ENCODE results near the gene SH3PXD2B. TPM values are rescaled to one million over a fixed set of nuclear protein-coding genes. Genes with fewer than 3 reads are reported as not detected.

The SH3PXD2B gene
- total and polyA plus RNA-seq, 2 donors (not counting 1 experiment from before 2014, with no cell fraction given): 12.6 to 21.1 TPM

GRCh38 chr5:172412724-172413286 lies 41.5 kb downstream of the SH3PXD2B start:
- Histone ChIP-seq H3K27me3 (ENCODE audit: control insufficient read depth, insufficient read depth, low read length) (no peaks in the 10 kb centered on the region), H3K9me3 (ENCODE audit: control insufficient read depth, insufficient read depth, low read depth, low read length) (no peaks in the 10 kb centered on the region), H3K79me2 (ENCODE audit: control insufficient read depth, insufficient read depth, low read length) (no peaks in the 10 kb centered on the region), H3K36me3 (ENCODE audit: control insufficient read depth, insufficient read depth, low read length) (no peaks in the 10 kb centered on the region), H3K4me2 (ENCODE audit: extremely low read depth, insufficient read depth, low read length) (peak overlapping the region; percentile 28), H3K9ac (ENCODE audit: insufficient read depth, low read length) (no peak overlapping the region), H3K4me1 (ENCODE audit: control insufficient read depth, extremely low read depth, insufficient read depth, low read length) (peaks cover 37% of the 10 kb centered on the region), H2AFZ (ENCODE audit: low read length) (no peak overlapping the region), H4K20me1 (ENCODE audit: control insufficient read depth, extremely low read depth, insufficient read depth, low read length) (no peaks in the 10 kb centered on the region), H3K4me3 (replicated peaks in 1 of 4; ENCODE audit: control extremely low read depth in 1 of 4, insufficient read depth in 1 of 4, low read depth in 3 of 4, low read length in 4 of 4) (no peak overlapping the region), H3K27ac (ENCODE audit: insufficient read depth, low read length) (peak overlapping the region; percentile 76)
- DNase-seq (ENCODE audit: low read depth in 2 of 2): peak; percentile 98 to 99
- no peak for TF ChIP-seq EZH2 (IDR thresholded peaks at IDR 0.05; ENCODE audit: low read length, missing control alignments)
- no peak for TF ChIP-seq CTCF (conservative IDR thresholded peaks at IDR 0.05 in 1 of 2, IDR thresholded peaks at IDR 0.05 in 1 of 2; ENCODE audit: low read depth in 1 of 2, low read length in 2 of 2)

- Histone ChIP-seq H3K4me1 (ENCODE audit: control insufficient read depth, extremely low read depth, insufficient read depth, low read length) (peaks cover 42% of the 10 kb centered on the region), H3K4me3 (replicated peaks in 1 of 4; ENCODE audit: control extremely low read depth in 1 of 4, insufficient read depth in 1 of 4, low read depth in 3 of 4, low read length in 4 of 4) (no peak overlapping the region), H3K79me2 (ENCODE audit: control insufficient read depth, insufficient read depth, low read length) (no peaks in the 10 kb centered on the region), H3K36me3 (ENCODE audit: control insufficient read depth, insufficient read depth, low read length) (no peaks in the 10 kb centered on the region), H3K27ac (ENCODE audit: insufficient read depth, low read length) (peak overlapping the region; percentile 76), H2AFZ (ENCODE audit: low read length) (no peak overlapping the region), H4K20me1 (ENCODE audit: control insufficient read depth, extremely low read depth, insufficient read depth, low read length) (no peaks in the 10 kb centered on the region), H3K9me3 (ENCODE audit: control insufficient read depth, insufficient read depth, low read depth, low read length) (no peaks in the 10 kb centered on the region), H3K4me2 (ENCODE audit: extremely low read depth, insufficient read depth, low read length) (no peak overlapping the region), H3K27me3 (ENCODE audit: control insufficient read depth, insufficient read depth, low read length) (no peaks in the 10 kb centered on the region), H3K9ac (ENCODE audit: insufficient read depth, low read length) (no peak overlapping the region)
- peak; percentile 50 to 88 for DNase-seq (ENCODE audit: low read depth in 2 of 2)
- TF ChIP-seq EZH2 (IDR thresholded peaks at IDR 0.05; ENCODE audit: low read length, missing control alignments) (no peak), CTCF (conservative IDR thresholded peaks at IDR 0.05 in 1 of 2, IDR thresholded peaks at IDR 0.05 in 1 of 2; ENCODE audit: low read depth in 1 of 2, low read length in 2 of 2) (no peak)
These were observed 42.7 kb downstream of the SH3PXD2B start for GRCh38 chr5:172411484-172412072.

- DNase-seq (ENCODE audit: low read depth in 2 of 2): peak; percentile 67 to 69
- no peaks in the 10 kb centered on the region for H3K27me3 ChIP-seq (ENCODE audit: control insufficient read depth, insufficient read depth, low read length)
- H3K9ac ChIP-seq (ENCODE audit: insufficient read depth, low read length): no peak overlapping the region
- no peaks in the 10 kb centered on the region for H3K36me3 ChIP-seq (ENCODE audit: control insufficient read depth, insufficient read depth, low read length)
- no peak for TF ChIP-seq CTCF (conservative IDR thresholded peaks at IDR 0.05 in 1 of 2, IDR thresholded peaks at IDR 0.05 in 1 of 2; ENCODE audit: low read depth in 1 of 2, low read length in 2 of 2)
- no peak for TF ChIP-seq EZH2 (IDR thresholded peaks at IDR 0.05; ENCODE audit: low read length, missing control alignments)
- no peaks in the 10 kb centered on the region for H4K20me1 ChIP-seq (ENCODE audit: control insufficient read depth, extremely low read depth, insufficient read depth, low read length)
- no peak overlapping the region for H3K4me3 ChIP-seq (replicated peaks in 1 of 4; ENCODE audit: control extremely low read depth in 1 of 4, insufficient read depth in 1 of 4, low read depth in 3 of 4, low read length in 4 of 4)
- peaks cover 42% of the 10 kb centered on the region for H3K4me1 ChIP-seq (ENCODE audit: control insufficient read depth, extremely low read depth, insufficient read depth, low read length)
- peak overlapping the region; percentile 40 for H3K27ac ChIP-seq (ENCODE audit: insufficient read depth, low read length)
- no peaks in the 10 kb centered on the region for H3K9me3 ChIP-seq (ENCODE audit: control insufficient read depth, insufficient read depth, low read depth, low read length)
- no peak overlapping the region for H2AFZ ChIP-seq (ENCODE audit: low read length)
- no peaks in the 10 kb centered on the region for H3K79me2 ChIP-seq (ENCODE audit: control insufficient read depth, insufficient read depth, low read length)
- H3K4me2 ChIP-seq (ENCODE audit: extremely low read depth, insufficient read depth, low read length): no peak overlapping the region
These were observed 43.5 kb downstream of the SH3PXD2B start for GRCh38 chr5:172410662-172411483.
